Vagina (tissue), 2 donors: Measurements from ENCODE around the gene HCRTR1. TPM values are rescaled to one million over a fixed set of nuclear protein-coding genes. Genes with fewer than 3 reads are reported as not detected.
A peak's percentile ranks its signal among the peaks of the same experiment; 100 is the strongest.

Source experiments
- DNase-seq, 2 donors: peaks; one replicate each; pipeline ENCODE4 v3.0.0-alpha.2; 2017; ENCODE audit errors: extremely low spot score in 2 of 2
- H3K27ac ChIP-seq: fragments of 200-600 bp; sonication (generic); one replicate; pipeline ENCODE4 v1.5.1; 2019
- H3K27me3 ChIP-seq: fragments of 200-600 bp; sonication (generic); one replicate; pipeline ENCODE4 v1.5.1; 2019
- H3K36me3 ChIP-seq, 2 donors: fragments of 200-600 bp; sonication (generic); one replicate each; pipeline ENCODE4 v1.5.1; 2017 to 2019
- H3K4me1 ChIP-seq: fragments of 200-600 bp; sonication (generic); one replicate; pipeline ENCODE4 v1.5.1; 2019
- H3K4me3 ChIP-seq, 2 donors: fragments of 200-600 bp; sonication (generic); 1 replicate in 1 of 2; 2 replicates in 1 of 2; pipeline ENCODE4 v1.5.1; 2016 to 2019
- H3K9me3 ChIP-seq: fragments of 200-600 bp; sonication (generic); one replicate; pipeline ENCODE4 v1.5.1; 2019
- CTCF ChIP-seq, 3 experiments: fragments of 450-650 bp in 2 of 3; fragments of 200-600 bp in 1 of 3; sonication (generic) in 1 of 3; IDR thresholded peaks; one replicate each; pipeline ENCODE4 v1.5.1; 2017 to 2019; ENCODE audit warnings: antibody characterized with exemption in 3 of 3, mild to moderate bottlenecking in 2 of 3, moderate library complexity in 2 of 3
- POLR2A ChIP-seq, 2 donors: fragments of 450-650 bp; IDR thresholded peaks; one replicate each; pipeline ENCODE4 v1.6.1; 2017; ENCODE audit warnings: antibody characterized with exemption in 2 of 2, mild to moderate bottlenecking in 2 of 2, moderate library complexity in 2 of 2
- POLR2AphosphoS5 ChIP-seq, 2 donors: sonication (generic); formaldehyde crosslinking; IDR thresholded peaks; one replicate each; pipeline ENCODE4 v1.9.0; 2017; ENCODE audit warnings: antibody characterized with exemption in 2 of 2, mild to moderate bottlenecking in 2 of 2, low read depth in 1 of 2; ENCODE audit not compliant: insufficient read depth in 1 of 2
- intact Hi-C: fragments of 100-400 bp; cut with DNase I; formaldehyde crosslinking; loops from one replicate; pipeline ENCODE4 v1.15.1; 2023
- total RNA-seq: library from RNA; depleted of rRNA; stranded (reverse); fragments of >200 nt; gene quantifications from one replicate; pipeline ENCODE4 v1.2.3, GENCODE V29; 2016

HCRTR1 gene
- total RNA-seq, 1 donor from 2014 or later, result not detected

GRCh38 chr1:31587720-31588423 is 29.6 kb upstream of the HCRTR1 start:
- intact Hi-C loops, result loop anchor here (10.0 kb wide), 1 partner anchor 117 kb away; the partner anchor contains the start of gene COL16A1
- H3K4me3 ChIP-seq, result peak overlapping the region in 1 of 2 donors; percentile 58

GRCh38 chr1:31588751-31589515 is 28.6 kb upstream of the HCRTR1 start:
- TF ChIP-seq CTCF (IDR thresholded peaks at IDR 0.05), result no peak
- no peak for TF ChIP-seq POLR2AphosphoS5 (IDR thresholded peaks at IDR 0.05; ENCODE audit: insufficient read depth in 1 of 2, low read depth in 1 of 2)
- no peak for TF ChIP-seq POLR2A (IDR thresholded peaks at IDR 0.05)
- peak in 1 of 2 donors; percentile 81 for DNase-seq

More at GRCh38 chr1:31587720-31588423, 29.6 kb upstream of the HCRTR1 start:
- H3K27me3 ChIP-seq, result no peaks in the 10 kb centered on the region
- peaks cover 0 to 10% of the 10 kb centered on the region in 2 donors for H3K36me3 ChIP-seq
- DNase-seq, result peak in 1 of 2 donors; percentile 81
- TF ChIP-seq POLR2AphosphoS5 (IDR thresholded peaks at IDR 0.05; ENCODE audit: insufficient read depth in 1 of 2, low read depth in 1 of 2) (peak in 1 of 2 donors; percentile 47), CTCF (IDR thresholded peaks at IDR 0.05) (peak in 2 of 3 experiments; percentile 17 to 34), POLR2A (IDR thresholded peaks at IDR 0.05) (no peak)
- no peaks in the 10 kb centered on the region for H3K9me3 ChIP-seq
- H3K27ac ChIP-seq, result peak overlapping the region; percentile 70
- peaks cover 50% of the 10 kb centered on the region for H3K4me1 ChIP-seq

GRCh38 chr1:31591425-31592093 is 25.9 kb upstream of the HCRTR1 start:
- intact Hi-C loops, result loop anchor here (2.0 kb wide), 1 partner anchor 25 kb away; no protein-coding TSS in a partner anchor

More at GRCh38 chr1:31588751-31589515, 28.6 kb upstream of the HCRTR1 start:
- H3K36me3 ChIP-seq, result peaks cover 0 to 10% of the 10 kb centered on the region in 2 donors
- H3K4me1 ChIP-seq, result peaks cover 40% of the 10 kb centered on the region
- intact Hi-C loops, result loop anchor here (10.0 kb wide), 1 partner anchor 116 kb away; the partner anchor contains the start of gene COL16A1
- H3K9me3 ChIP-seq, result no peaks in the 10 kb centered on the region
- peak overlapping the region; percentile 40 to 58 for H3K4me3 ChIP-seq
- H3K27ac ChIP-seq, result peak overlapping the region; percentile 70
- H3K27me3 ChIP-seq, result no peaks in the 10 kb centered on the region

GRCh38 chr1:31592132-31592531 is 25.4 kb upstream of the HCRTR1 start:
- Histone ChIP-seq H3K36me3 (no peaks in the 10 kb centered on the region), H3K27me3 (no peaks in the 10 kb centered on the region), H3K27ac (no peak overlapping the region), H3K9me3 (no peaks in the 10 kb centered on the region), H3K4me1 (peaks cover 25% of the 10 kb centered on the region), H3K4me3 (no peak overlapping the region)
- intact Hi-C loops, result loop anchor here (2.0 kb wide), 1 partner anchor 25 kb away; no protein-coding TSS in a partner anchor
- DNase-seq, result peak in 1 of 2 donors; percentile 58
- TF ChIP-seq CTCF (IDR thresholded peaks at IDR 0.05), result no peak
- TF ChIP-seq POLR2A (IDR thresholded peaks at IDR 0.05), result no peak
- no peak for TF ChIP-seq POLR2AphosphoS5 (IDR thresholded peaks at IDR 0.05; ENCODE audit: insufficient read depth in 1 of 2, low read depth in 1 of 2)

More at GRCh38 chr1:31591425-31592093, 25.9 kb upstream of the HCRTR1 start:
- Histone ChIP-seq H3K27me3 (no peaks in the 10 kb centered on the region), H3K9me3 (no peaks in the 10 kb centered on the region), H3K4me1 (peaks cover 30% of the 10 kb centered on the region), H3K36me3 (no peaks in the 10 kb centered on the region), H3K4me3 (no peak overlapping the region), H3K27ac (no peak overlapping the region)
- peak in 1 of 2 donors; percentile 72 for DNase-seq
- TF ChIP-seq POLR2A (IDR thresholded peaks at IDR 0.05), result no peak
- TF ChIP-seq POLR2AphosphoS5 (IDR thresholded peaks at IDR 0.05; ENCODE audit: insufficient read depth in 1 of 2, low read depth in 1 of 2), result no peak
- TF ChIP-seq CTCF (IDR thresholded peaks at IDR 0.05), result no peak
